ENCODE results near the gene CCL3. TPM values are rescaled to one million over a fixed set of nuclear protein-coding genes. Genes with fewer than 3 reads are reported as not detected.

Gene CCL3
- total RNA-seq: 100 to 1,000 TPM; 381 to 547 (median 450) TPM
- 130 TPM for total RNA-seq (2013)

GRCh38 chr17:36089888-36090836 lies at the start of gene CCL3:
TSS of gene CCL3 (minus strand) at chr17:36090143. CDS start at chr17:36090058, 85 bp downstream.
- H3K36me3 Mint-ChIP-seq: no peaks in the 10 kb centered on the region
- H3K9me3 ChIP-seq (ENCODE audit: control insufficient read depth, insufficient read depth, low read length): no peaks in the 10 kb centered on the region
- no peaks in the 10 kb centered on the region for H3K27me3 ChIP-seq (ENCODE audit: control insufficient read depth, insufficient read depth, low read length)
- peak within 1 kb of the TSS; percentile 91 for H3K4me3 Mint-ChIP-seq
- WGBS (ENCODE audit: insufficient coverage): 10% methylated on average over 9 of the region's 9 CpGs
- peak within 1 kb of the TSS; percentile 87 for H3K27ac ChIP-seq (ENCODE audit: low read length)
- H3K4me3 ChIP-seq (ENCODE audit: low read length): peak within 1 kb of the TSS; percentile 33
- no peaks in the 10 kb centered on the region for H3K27me3 Mint-ChIP-seq (ENCODE audit: low read depth in 2 of 2)
- H3K4me1 Mint-ChIP-seq: peaks cover 90 to 91% of the 10 kb centered on the region in 2 donors
- no peaks in the 10 kb centered on the region for H3K36me3 ChIP-seq (ENCODE audit: control insufficient read depth, insufficient read depth, low read length)
- peak within 1 kb of the TSS; percentile 100 for H3K27ac Mint-ChIP-seq
- no peak for TF ChIP-seq CTCF (IDR thresholded peaks at IDR 0.05)
- intact Hi-C loops (cut with micrococcal nuclease): loop anchor here (1.0 to 10.0 kb wide), 7 partner anchors 8 to 845 kb away; partner anchors contain the start of genes CCL4 and SLFN5
- H3K4me1 ChIP-seq (ENCODE audit: control insufficient read depth, insufficient read depth, low read length): peaks cover 55% of the 10 kb centered on the region
- H3K9me3 Mint-ChIP-seq: peaks cover 0 to 2% of the 10 kb centered on the region in 2 donors
- DNase-seq: peak; percentile 60 to 70
- ATAC-seq: peak; percentile 57 to 77 (median 71)

- Histone ChIP-seq H3K27me3 (ENCODE audit: control insufficient read depth, insufficient read depth, low read length) (no peaks in the 10 kb centered on the region), H3K4me1 (ENCODE audit: control insufficient read depth, insufficient read depth, low read length) (no peaks in the 10 kb centered on the region), H3K4me3 (ENCODE audit: low read length) (no peak overlapping the region), H3K9me3 (ENCODE audit: control insufficient read depth, insufficient read depth, low read length) (no peaks in the 10 kb centered on the region), H3K36me3 (ENCODE audit: control insufficient read depth, insufficient read depth, low read length) (peaks cover 3% of the 10 kb centered on the region), H3K27ac (ENCODE audit: low read length) (no peak overlapping the region)
- Mint-ChIP-seq H3K27ac (peak overlapping the region in 1 of 2 donors; percentile 29), H3K9me3 (no peaks in the 10 kb centered on the region), H3K4me1 (peaks cover 38 to 65% of the 10 kb centered on the region in 2 donors), H3K4me3 (no peak overlapping the region), H3K36me3 (peaks cover 34% of the 10 kb centered on the region), H3K27me3 (ENCODE audit: low read depth in 2 of 2) (peaks cover 0 to 2% of the 10 kb centered on the region in 2 donors)
- no peak for ATAC-seq
- 100% methylated on average over 1 of the region's 1 CpG for WGBS (ENCODE audit: insufficient coverage)
- DNase-seq: no peak
- TF ChIP-seq CTCF (IDR thresholded peaks at IDR 0.05): no peak
- intact Hi-C loops (cut with micrococcal nuclease): no loop called here
Observed at GRCh38 chr17:36136439-36136838, 46.5 kb upstream of the CCL3 start.

GRCh38 chr17:36136036-36136435 lies 46.1 kb upstream of the CCL3 start:
- Histone ChIP-seq H3K4me1 (ENCODE audit: control insufficient read depth, insufficient read depth, low read length) (no peaks in the 10 kb centered on the region), H3K4me3 (ENCODE audit: low read length) (no peak overlapping the region), H3K27me3 (ENCODE audit: control insufficient read depth, insufficient read depth, low read length) (no peaks in the 10 kb centered on the region), H3K27ac (ENCODE audit: low read length) (no peak overlapping the region), H3K9me3 (ENCODE audit: control insufficient read depth, insufficient read depth, low read length) (no peaks in the 10 kb centered on the region), H3K36me3 (ENCODE audit: control insufficient read depth, insufficient read depth, low read length) (peaks cover 3% of the 10 kb centered on the region)
- H3K27ac Mint-ChIP-seq: peak overlapping the region in 1 of 2 donors; percentile 29
- H3K4me3 Mint-ChIP-seq: no peak overlapping the region
- H3K9me3 Mint-ChIP-seq: no peaks in the 10 kb centered on the region
- no peak for TF ChIP-seq CTCF (IDR thresholded peaks at IDR 0.05)
- peaks cover 34% of the 10 kb centered on the region for H3K36me3 Mint-ChIP-seq
- H3K27me3 Mint-ChIP-seq (ENCODE audit: low read depth in 2 of 2): peaks cover 0 to 2% of the 10 kb centered on the region in 2 donors
- ATAC-seq (no peak), DNase-seq (no peak)
- WGBS (ENCODE audit: insufficient coverage): 64% methylated on average over 1 of the region's 1 CpG
- intact Hi-C loops (cut with micrococcal nuclease): no loop called here
- peaks cover 34 to 63% of the 10 kb centered on the region in 2 donors for H3K4me1 Mint-ChIP-seq
